Mammary epithelial cell (primary cell): ENCODE measurements around the gene GRIN2A.

Experiments
- EZH2 ChIP-seq: IDR thresholded peaks from 2 replicates; pipeline ENCODE4 v1.6.1; 2012; ENCODE audit warnings: low read length, inconsistent platforms, borderline replicate concordance
- TF ChIP-seq, protein P1 (sequence below), 2 donors: IDR thresholded peaks in 1 of 2; conservative IDR thresholded peaks in 1 of 2; 2 replicates each; pipeline ENCODE4 v1.5.1; 2011 to 2012; ENCODE audit warnings: inconsistent platforms in 2 of 2, low read length in 2 of 2, mild to moderate bottlenecking in 2 of 2, control low read depth in 1 of 2, low read depth in 1 of 2; ENCODE audit not compliant: insufficient read depth in 1 of 2; ENCODE audit errors: extremely low read depth in 1 of 2

DNA sequence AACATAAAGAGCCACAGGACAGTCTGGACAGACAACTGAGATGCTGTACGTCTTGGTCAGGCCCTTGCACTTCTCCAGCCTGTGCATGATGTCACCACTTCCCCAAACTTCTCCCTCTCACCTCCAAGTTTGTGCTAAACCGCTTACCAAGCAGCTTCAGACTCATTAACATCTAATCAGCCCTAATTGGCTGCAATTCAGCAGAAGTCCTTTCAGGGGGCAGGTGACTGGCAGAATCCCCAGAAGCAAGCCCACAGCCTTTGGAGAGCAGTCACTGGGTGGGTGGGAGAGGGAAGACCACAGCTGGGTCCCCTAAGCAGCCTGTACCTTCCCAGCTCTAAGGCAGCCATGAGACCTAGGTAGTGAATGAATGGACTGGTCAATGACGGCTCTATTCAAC is 161.4 kb downstream of the GRIN2A start:
- TF ChIP-seq, protein P1, sequence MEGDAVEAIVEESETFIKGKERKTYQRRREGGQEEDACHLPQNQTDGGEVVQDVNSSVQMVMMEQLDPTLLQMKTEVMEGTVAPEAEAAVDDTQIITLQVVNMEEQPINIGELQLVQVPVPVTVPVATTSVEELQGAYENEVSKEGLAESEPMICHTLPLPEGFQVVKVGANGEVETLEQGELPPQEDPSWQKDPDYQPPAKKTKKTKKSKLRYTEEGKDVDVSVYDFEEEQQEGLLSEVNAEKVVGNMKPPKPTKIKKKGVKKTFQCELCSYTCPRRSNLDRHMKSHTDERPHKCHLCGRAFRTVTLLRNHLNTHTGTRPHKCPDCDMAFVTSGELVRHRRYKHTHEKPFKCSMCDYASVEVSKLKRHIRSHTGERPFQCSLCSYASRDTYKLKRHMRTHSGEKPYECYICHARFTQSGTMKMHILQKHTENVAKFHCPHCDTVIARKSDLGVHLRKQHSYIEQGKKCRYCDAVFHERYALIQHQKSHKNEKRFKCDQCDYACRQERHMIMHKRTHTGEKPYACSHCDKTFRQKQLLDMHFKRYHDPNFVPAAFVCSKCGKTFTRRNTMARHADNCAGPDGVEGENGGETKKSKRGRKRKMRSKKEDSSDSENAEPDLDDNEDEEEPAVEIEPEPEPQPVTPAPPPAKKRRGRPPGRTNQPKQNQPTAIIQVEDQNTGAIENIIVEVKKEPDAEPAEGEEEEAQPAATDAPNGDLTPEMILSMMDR (conservative IDR thresholded peaks at IDR 0.05 in 1 of 2, IDR thresholded peaks at IDR 0.05 in 1 of 2; ENCODE audit: extremely low read depth in 1 of 2, insufficient read depth in 1 of 2, low read depth in 1 of 2, low read length in 2 of 2): no peak
- no peak for TF ChIP-seq EZH2
